Psoas muscle (tissue), 8 donors: ENCODE data around the gene FAM120B. TPM values are rescaled to one million over a fixed set of nuclear protein-coding genes. Genes with fewer than 3 reads are reported as not detected.

ENCODE experiments used
- ATAC-seq, 4 donors: fragments of 200-7000 bp; cut with Tn5 transposase; one replicate each; pipeline ENCODE4 v1.9.1; 2020; ENCODE audit warnings: moderate library complexity in 3 of 4, mild to moderate bottlenecking in 2 of 4
- DNase-seq, 2 donors: peaks; one replicate each; pipeline ENCODE4 v3.0.0-alpha.2; 2020
- H3K27ac ChIP-seq: fragments of 200-600 bp; one replicate; pipeline ENCODE4 v1.8.0; 2022
- H3K27me3 ChIP-seq, 3 donors: fragments of 200-600 bp in 1 of 3; one replicate each; pipeline versions ENCODE4 v1.6.1 to v1.8.0; 2013 to 2022; ENCODE audit warnings: low read length in 2 of 3, mild to moderate bottlenecking in 2 of 3, moderate library complexity in 1 of 3; ENCODE audit not compliant: insufficient read depth in 3 of 3
- H3K36me3 ChIP-seq, 2 donors: fragments of 200-600 bp in 1 of 2; one replicate each; pipeline versions ENCODE4 v1.6.1 to v1.8.0; 2013 to 2022; ENCODE audit warnings: low read depth in 1 of 2, mild to moderate bottlenecking in 1 of 2, moderate library complexity in 1 of 2; ENCODE audit not compliant: insufficient read depth in 1 of 2
- H3K4me1 ChIP-seq: fragments of 200-600 bp; one replicate; pipeline ENCODE4 v1.8.0; 2022
- H3K4me3 ChIP-seq: fragments of 200-600 bp; one replicate; pipeline ENCODE4 v1.8.0; 2022; ENCODE audit warnings: mild to moderate bottlenecking
- H3K9me3 ChIP-seq: fragments of 200-600 bp; one replicate; pipeline ENCODE4 v1.8.0; 2022
- WGBS, 3 donors: extraction: QIAGEN DNeasy Blood & Tissue Kit; methylation state at CpG; one replicate each; pipeline versions ENCODE4 v1.1.6 to v1.1.7; 2013; 5-methylcytosine and 5-hydroxymethylcytosine counted together
- intact Hi-C, 2 donors: fragments of 100-400 bp; cut with DNase I; formaldehyde crosslinking; loops; one replicate each; pipeline versions ENCODE4 v1.11.0 to v1.14.2; 2022
- polyA plus RNA-seq, 3 donors: library from polyadenylated mRNA; stranded (reverse); fragments of 200-250 nt; gene quantifications; one replicate each; pipeline ENCODE4 v1.2.3, GENCODE V29; 2013
- total RNA-seq, 4 donors: library from RNA; stranded (reverse); fragmentation: NEBNext Ultra II Directional in 2 of 4; extraction: Animal tissue kit (Norgen Biotek cat#: 25700) in 2 of 4; gene quantifications; one replicate each; pipeline versions ENCODE4 v1.2.1 to v1.2.4, GENCODE V29; 2021 to 2023
- TF ChIP-seq, protein P1 (sequence below): fragments of 200-600 bp; IDR thresholded peaks from one replicate; pipeline ENCODE4 v1.8.0; 2022; ENCODE audit warnings: antibody characterized with exemption
- donor health status: healthy with polysubstance abuse.
- donor health status: DM: no; HTN: no; CAD: no; lungs with moderate emphysema.
- donor health status: Bipolar disorder and iron deficiency.
- donor health status: healthy.
- donor health status: DM: yes; HTN: yes; CAD: no.
- donor health status: DM: no; HTN: no; CAD: no.
- donor health status: DM: no; HTN: no; CAD: no.
- donor health status: DM: yes; HTN: yes; CAD: no.

FAM120B gene
- total and polyA plus RNA-seq, 7 donors: 9.2 to 24.2 (median 19.4) TPM

DNA sequence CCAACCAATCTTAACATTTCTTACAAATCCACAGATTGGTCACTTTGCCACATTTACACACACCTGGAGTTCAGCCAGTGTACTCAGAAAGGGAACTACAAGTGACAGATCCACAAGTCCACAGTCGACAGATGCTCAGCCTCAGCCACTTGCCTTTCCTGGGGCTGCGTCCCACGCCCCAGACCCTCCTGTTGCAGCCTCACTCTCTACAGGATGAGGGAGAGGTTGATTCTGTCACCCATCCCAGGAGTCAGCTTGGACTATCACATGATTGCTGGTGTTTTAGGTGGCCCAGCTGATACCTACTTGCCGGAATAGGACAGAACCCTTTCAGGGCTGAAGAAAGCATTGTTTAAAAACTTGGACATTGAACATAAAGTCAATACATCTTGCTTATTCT is 108.8 kb downstream of the FAM120B start:
- no peak overlapping the region for H3K27ac ChIP-seq
- no peaks in the 10 kb centered on the region for H3K4me1 ChIP-seq
- no peak for DNase-seq
- H3K4me3 ChIP-seq: no peak overlapping the region
- H3K36me3 ChIP-seq: no peaks in the 10 kb centered on the region
- 80 to 90% (median 82%) methylated on average over 4 of the region's 4 CpGs for WGBS, 3 donors
- H3K27me3 ChIP-seq: no peaks in the 10 kb centered on the region
- ATAC-seq: peak in 1 of 4 donors; percentile 26
- H3K9me3 ChIP-seq: no peaks in the 10 kb centered on the region
- TF ChIP-seq, protein P1, sequence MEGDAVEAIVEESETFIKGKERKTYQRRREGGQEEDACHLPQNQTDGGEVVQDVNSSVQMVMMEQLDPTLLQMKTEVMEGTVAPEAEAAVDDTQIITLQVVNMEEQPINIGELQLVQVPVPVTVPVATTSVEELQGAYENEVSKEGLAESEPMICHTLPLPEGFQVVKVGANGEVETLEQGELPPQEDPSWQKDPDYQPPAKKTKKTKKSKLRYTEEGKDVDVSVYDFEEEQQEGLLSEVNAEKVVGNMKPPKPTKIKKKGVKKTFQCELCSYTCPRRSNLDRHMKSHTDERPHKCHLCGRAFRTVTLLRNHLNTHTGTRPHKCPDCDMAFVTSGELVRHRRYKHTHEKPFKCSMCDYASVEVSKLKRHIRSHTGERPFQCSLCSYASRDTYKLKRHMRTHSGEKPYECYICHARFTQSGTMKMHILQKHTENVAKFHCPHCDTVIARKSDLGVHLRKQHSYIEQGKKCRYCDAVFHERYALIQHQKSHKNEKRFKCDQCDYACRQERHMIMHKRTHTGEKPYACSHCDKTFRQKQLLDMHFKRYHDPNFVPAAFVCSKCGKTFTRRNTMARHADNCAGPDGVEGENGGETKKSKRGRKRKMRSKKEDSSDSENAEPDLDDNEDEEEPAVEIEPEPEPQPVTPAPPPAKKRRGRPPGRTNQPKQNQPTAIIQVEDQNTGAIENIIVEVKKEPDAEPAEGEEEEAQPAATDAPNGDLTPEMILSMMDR: no peak
- intact Hi-C loops: no loop called here

DNA sequence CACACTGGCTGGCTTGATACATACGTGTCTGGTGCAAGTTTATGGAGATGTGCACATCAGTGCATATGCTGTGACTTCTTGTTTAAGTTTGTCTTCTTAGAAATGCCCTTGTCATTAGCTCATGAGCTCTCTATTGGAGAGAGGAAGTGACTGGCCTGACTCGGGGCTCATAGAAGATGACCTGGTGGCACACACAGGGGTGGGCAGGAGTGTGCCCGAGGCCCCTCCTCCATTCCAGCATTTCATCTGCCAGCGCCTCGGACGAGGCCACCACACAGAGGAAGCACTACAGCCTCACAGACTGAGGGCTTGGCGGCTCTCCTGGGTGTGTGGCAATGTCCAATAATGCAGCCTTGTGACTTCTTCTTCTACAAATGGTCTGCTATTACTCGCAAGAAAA is 109.7 kb downstream of the FAM120B start:
- Histone ChIP-seq H3K4me1 (no peaks in the 10 kb centered on the region), H3K27ac (no peak overlapping the region), H3K9me3 (no peaks in the 10 kb centered on the region), H3K27me3 (no peaks in the 10 kb centered on the region), H3K36me3 (no peaks in the 10 kb centered on the region), H3K4me3 (no peak overlapping the region)
- TF ChIP-seq, protein P1: no peak
- ATAC-seq: no peak
- 71 to 78% (median 74%) methylated on average over 8 of the region's 8 CpGs for WGBS, 3 donors
- intact Hi-C loops: no loop called here
- DNase-seq: no peak

DNA sequence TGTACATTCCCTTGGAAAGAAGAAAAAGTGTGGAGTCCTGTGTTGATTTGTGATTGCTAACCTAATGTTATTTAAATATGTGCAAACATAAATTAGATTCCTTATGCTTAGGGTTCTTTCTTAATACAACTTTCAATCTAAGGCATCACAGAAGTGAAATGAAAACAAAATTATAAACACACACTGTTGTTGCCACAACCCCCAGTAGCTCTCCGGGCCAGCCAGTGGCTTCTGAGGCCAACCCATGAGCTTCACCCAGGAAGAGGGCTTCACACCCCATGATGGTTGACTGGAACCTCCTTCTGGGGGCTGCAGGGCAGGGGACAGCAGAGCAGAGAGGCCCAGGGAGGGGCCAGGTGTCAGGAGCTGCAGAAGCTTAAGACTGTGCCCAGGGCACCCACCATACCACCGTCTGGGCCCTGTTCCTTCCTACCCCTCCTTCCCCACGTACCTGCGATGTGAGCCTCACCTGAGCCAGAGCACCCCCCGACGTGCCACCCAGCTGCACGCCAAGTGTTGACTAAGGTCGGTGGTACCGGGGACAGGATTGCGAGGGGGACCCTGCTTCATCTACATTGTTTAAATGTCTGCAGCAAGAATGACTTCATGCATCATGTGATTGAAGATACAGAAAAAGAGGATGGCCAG is 110.5 kb downstream of the FAM120B start:
- WGBS, 3 donors: 87 to 89% (median 89%) methylated on average over 10 of the region's 10 CpGs
- intact Hi-C loops: no loop called here
- Histone ChIP-seq H3K36me3 (no peaks in the 10 kb centered on the region), H3K27ac (no peak overlapping the region), H3K4me1 (no peaks in the 10 kb centered on the region), H3K9me3 (no peaks in the 10 kb centered on the region), H3K27me3 (no peaks in the 10 kb centered on the region), H3K4me3 (no peak overlapping the region)
- ATAC-seq: no peak
- DNase-seq: no peak
- TF ChIP-seq, protein P1: no peak

DNA sequence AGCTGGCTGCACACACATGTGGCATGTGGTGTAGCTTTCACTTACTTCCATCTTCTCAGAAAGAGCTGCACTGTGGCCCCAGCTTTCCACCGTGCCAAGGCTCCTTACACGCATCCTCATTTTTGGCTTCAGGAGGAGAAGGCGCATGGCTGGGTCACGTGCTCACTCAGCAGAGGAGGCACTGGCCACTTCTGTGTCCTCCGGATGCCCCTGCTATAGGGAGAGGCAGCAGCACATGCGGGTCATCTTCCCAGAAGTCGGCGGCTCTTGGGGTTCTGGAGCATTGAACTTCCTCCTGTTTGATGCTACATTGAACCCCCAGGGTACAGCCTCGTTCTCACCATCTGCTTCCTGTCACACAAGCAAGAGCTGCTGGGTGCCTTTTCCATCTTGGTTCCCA is 111.3 kb downstream of the FAM120B start:
- Histone ChIP-seq H3K4me3 (no peak overlapping the region), H3K9me3 (no peaks in the 10 kb centered on the region), H3K36me3 (no peaks in the 10 kb centered on the region), H3K27ac (no peak overlapping the region), H3K4me1 (no peaks in the 10 kb centered on the region), H3K27me3 (no peaks in the 10 kb centered on the region)
- WGBS, 3 donors: 80 to 86% (median 83%) methylated on average over 9 of the region's 9 CpGs
- ATAC-seq (no peak), DNase-seq (no peak)
- intact Hi-C loops: no loop called here
- TF ChIP-seq, protein P1: no peak

DNA sequence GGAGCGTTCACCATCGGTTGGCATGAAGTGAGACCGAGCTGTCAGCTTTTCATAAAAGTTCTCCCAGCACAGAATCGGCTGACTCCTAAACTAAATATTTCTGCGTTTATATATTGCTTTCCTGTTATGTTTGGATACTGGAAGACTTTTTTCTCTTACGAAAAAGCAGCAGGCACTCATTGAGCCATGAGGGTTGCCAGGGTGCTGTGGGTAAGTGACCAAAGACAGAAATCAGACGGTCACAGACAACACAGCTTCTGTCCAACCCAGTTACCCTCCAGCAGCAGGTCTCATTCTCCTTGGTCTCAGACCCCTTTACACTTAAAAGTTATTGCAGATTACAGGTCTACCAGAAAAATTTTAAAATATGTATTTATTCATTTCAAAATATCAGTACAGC is 113.7 kb downstream of the FAM120B start:
- no peak overlapping the region for H3K4me3 ChIP-seq
- ATAC-seq (no peak), DNase-seq (no peak)
- TF ChIP-seq, protein P1: no peak
- H3K27ac ChIP-seq: no peak overlapping the region
- H3K4me1 ChIP-seq: no peaks in the 10 kb centered on the region
- no peaks in the 10 kb centered on the region for H3K27me3 ChIP-seq
- intact Hi-C loops: no loop called here
- H3K9me3 ChIP-seq: no peaks in the 10 kb centered on the region
- H3K36me3 ChIP-seq: no peaks in the 10 kb centered on the region
- WGBS, 3 donors: 62 to 77% (median 73%) methylated on average over 7 of the region's 7 CpGs
